ENCODE data around the gene PNLIPRP3. TPM values are rescaled to one million over a fixed set of nuclear protein-coding genes. Genes with fewer than 3 reads are reported as not detected.

The PNLIPRP3 gene
- total RNA-seq, 1 experiment from 2014 or later, result not detected

DNA sequence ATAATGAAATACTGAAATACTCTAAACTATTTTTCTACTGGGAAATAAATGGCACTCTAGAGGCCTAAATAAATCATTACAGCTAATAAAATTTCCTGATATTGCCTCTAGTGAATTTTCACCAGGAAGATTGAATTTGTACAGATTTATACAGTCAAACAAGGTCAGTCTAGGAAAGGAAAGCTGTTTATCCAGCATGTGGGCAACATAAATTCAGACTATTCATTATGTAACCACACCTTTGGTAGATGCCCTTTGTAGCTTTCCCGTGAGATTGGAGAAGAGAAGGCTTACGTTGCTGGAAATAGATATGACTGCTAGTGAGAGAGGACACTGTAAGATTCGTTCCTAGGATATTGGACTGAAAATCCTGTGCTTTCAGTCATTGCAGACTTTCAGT lies 82.9 kb downstream of the PNLIPRP3 start:
- Histone ChIP-seq H2BK12ac (ENCODE audit: insufficient read length, low read depth, low read length) (no peak overlapping the region), H2BK120ac (ENCODE audit: low read depth, low read length, poor library complexity, severe bottlenecking) (no peak overlapping the region), H3K4me1 (ENCODE audit: insufficient read depth, low read length) (no peaks in the 10 kb centered on the region), H3K23me2 (ENCODE audit: insufficient read length, low read depth, low read length, poor library complexity, severe bottlenecking) (no peaks in the 10 kb centered on the region), H4K8ac (replicated peaks; ENCODE audit: insufficient read length, low read depth, low read length) (no peak overlapping the region), H3T11ph (ENCODE audit: low read length) (no peak overlapping the region), H3K9me3 (ENCODE audit: control insufficient read depth, low read depth, low read length) (no peaks in the 10 kb centered on the region), H2AFZ (ENCODE audit: low read length) (no peak overlapping the region), H2BK15ac (ENCODE audit: low read depth, low read length) (no peak overlapping the region), H4K20me1 (ENCODE audit: control insufficient read depth, insufficient read depth, insufficient read length) (no peaks in the 10 kb centered on the region), H3K79me1 (ENCODE audit: insufficient read depth, low read depth, low read length, poor library complexity, severe bottlenecking) (no peaks in the 10 kb centered on the region), H3K14ac (ENCODE audit: insufficient read depth, low read length) (no peak overlapping the region), H3K4ac (ENCODE audit: low read depth, low read length) (no peak overlapping the region), H3K79me2 (ENCODE audit: insufficient read depth, low read length) (no peaks in the 10 kb centered on the region), H2BK5ac (ENCODE audit: insufficient read length, low read length) (no peak overlapping the region), H3K27ac (ENCODE audit: insufficient read length, low read depth, low read length) (no peak overlapping the region), H4K91ac (ENCODE audit: insufficient read length, low read depth, low read length) (no peak overlapping the region), H3K27me3 (ENCODE audit: insufficient read depth, low read length) (no peaks in the 10 kb centered on the region), H3K56ac (ENCODE audit: insufficient read length, low read depth, low read length) (no peak overlapping the region), H4K5ac (ENCODE audit: insufficient read length, low read depth, low read length) (no peak overlapping the region), H3K18ac (ENCODE audit: insufficient read length, low read depth, low read length) (no peak overlapping the region), H3K23ac (ENCODE audit: insufficient read length, low read depth, low read length) (no peak overlapping the region), H2BK20ac (ENCODE audit: low read depth, low read length, poor library complexity, severe bottlenecking) (no peak overlapping the region), H3K9ac (ENCODE audit: extremely low read depth, insufficient read length, low read length) (no peak overlapping the region), H2AK5ac (ENCODE audit: insufficient read length, low read length) (no peak overlapping the region), H3K4me2 (ENCODE audit: insufficient read depth, insufficient read length, low read length) (no peak overlapping the region)
- Mint-ChIP-seq H3K36me3 (ENCODE audit: insufficient read depth in 1 of 3, low read depth in 3 of 3) (no peaks in the 10 kb centered on the region), H3K4me3 (no peak overlapping the region; a peak in 1 of 5 replicates), H3K4me1 (0 out of 4 replicates have a peak, but pooled peaks cover 0 to 2% of the 10 kb centered on the region in 2 experiments), H3K27me3 (ENCODE audit: low read depth) (no peaks in the 10 kb centered on the region; the same call in 1 of the 2 replicates), H3K27ac (no peak overlapping the region), H3K9me3 (no peaks in the 10 kb centered on the region)
- DNase-seq, result no peak
- no CpG with 5 or more reads among the region's 3 CpGs for WGBS (ENCODE audit: extremely low coverage, insufficient read length, low lambda C conversion rate)
- TF ChIP-seq, protein P1, sequence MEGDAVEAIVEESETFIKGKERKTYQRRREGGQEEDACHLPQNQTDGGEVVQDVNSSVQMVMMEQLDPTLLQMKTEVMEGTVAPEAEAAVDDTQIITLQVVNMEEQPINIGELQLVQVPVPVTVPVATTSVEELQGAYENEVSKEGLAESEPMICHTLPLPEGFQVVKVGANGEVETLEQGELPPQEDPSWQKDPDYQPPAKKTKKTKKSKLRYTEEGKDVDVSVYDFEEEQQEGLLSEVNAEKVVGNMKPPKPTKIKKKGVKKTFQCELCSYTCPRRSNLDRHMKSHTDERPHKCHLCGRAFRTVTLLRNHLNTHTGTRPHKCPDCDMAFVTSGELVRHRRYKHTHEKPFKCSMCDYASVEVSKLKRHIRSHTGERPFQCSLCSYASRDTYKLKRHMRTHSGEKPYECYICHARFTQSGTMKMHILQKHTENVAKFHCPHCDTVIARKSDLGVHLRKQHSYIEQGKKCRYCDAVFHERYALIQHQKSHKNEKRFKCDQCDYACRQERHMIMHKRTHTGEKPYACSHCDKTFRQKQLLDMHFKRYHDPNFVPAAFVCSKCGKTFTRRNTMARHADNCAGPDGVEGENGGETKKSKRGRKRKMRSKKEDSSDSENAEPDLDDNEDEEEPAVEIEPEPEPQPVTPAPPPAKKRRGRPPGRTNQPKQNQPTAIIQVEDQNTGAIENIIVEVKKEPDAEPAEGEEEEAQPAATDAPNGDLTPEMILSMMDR (conservative IDR thresholded peaks at IDR 0.05), result no peak
